ENCODE results near the gene TMEM259. TPM values are rescaled to one million over a fixed set of nuclear protein-coding genes. Genes with fewer than 3 reads are reported as not detected.
A peak's percentile ranks its signal among the peaks of the same experiment; 100 is the strongest.
"Not testable (repeated sequence)": the region's sequence is repeated elsewhere in the genome, so short reads cannot be mapped to it uniquely, and the experiment has no call there.

Gene TMEM259
- polyA plus RNA-seq, 3 donors = 92.3 to 145 (median 126) TPM

DNA sequence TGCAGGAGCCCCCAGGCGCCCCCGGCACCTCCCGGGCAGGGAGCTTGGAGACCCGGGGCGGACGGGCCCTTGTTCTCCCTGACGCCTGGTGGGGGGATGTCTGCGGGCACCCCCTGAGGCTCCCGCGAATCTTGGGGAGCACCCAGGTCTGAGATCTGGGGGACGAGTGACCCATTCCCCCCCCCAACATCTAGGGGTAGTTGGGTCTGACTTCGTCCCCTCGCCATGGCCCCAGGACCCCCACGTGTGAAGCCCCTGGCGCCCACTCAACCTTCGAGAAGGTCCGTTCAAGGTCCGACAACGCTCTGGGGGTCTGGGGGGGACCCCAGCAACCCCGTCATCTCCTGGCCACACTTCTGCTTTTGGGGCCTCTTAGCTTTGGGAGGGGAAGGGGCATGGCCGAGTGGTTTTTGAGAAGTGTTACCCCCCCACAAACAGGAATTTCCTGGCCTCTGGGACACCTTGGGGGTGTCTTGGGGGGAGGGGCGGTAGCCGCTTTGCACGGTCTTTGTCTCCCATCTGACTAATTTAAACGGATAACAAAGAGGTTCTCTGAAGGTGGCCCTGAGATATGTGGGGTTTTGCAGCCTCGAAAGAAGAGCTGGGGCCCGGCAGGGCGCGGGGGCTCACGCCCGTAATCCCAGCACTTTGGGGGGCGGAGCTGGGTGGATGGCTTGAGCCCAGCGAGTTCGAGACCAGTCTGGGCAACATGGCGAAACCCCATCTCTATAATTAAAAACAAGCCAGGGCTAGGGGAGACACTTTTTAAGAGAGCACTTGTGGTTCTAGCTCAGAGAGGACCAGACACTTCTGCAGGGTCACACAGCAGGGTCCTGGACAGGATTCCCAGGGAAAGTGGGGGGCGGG is 6.1 kb upstream of the TMEM259 start:
- DNase-seq (ENCODE audit: extremely low read depth in 1 of 11, low read depth in 9 of 11, low spot score in 4 of 11) = no peak

DNA sequence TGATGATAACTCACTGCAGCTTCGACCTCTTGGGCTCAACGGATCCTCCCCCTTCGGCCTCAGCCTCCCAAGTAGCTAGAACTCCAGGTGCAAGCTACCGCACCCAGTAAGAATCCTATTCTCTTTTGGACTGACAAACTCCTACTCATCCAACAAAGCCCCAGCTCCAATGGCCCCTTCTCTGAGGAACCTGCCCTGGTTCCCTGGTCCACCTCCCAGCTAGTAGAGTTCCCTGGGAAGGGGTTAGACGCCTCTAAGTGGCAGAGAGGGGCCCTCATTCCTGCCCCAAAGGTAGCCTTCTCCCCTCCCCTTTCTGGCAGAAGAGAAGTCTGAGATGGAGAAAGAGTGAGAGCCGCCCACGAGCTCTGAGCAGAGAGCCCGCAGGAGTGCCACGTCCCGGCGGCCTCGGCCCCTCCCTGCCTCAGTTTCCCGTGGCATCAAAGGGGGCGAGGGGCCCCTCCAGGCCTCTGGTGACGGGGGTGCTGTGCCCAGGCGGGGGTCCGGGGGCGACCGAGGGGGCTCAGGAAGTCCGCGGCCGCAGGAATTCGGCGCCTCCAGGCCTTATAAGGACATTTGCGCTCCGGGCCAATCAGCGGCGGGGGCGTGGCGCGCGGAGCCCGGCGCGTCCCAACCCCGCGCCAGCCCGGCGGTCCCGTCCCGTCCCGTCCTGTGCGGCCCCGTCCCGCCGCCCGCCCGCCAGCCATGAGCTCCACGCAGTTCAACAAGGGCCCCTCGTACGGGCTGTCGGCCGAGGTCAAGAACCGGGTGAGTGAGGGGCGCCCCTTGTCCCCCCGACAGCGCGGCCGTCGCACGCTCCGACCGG is 5.2 kb upstream of the TMEM259 start, which contains the start of gene CNN2:
Gene CNN2, plus strand, starts transcription at position 649 of the 823 bp plus-strand sequence. Its CDS starts 54 bp downstream, at position 703.
- peak in 8 of 11 donors; percentile 64 to 84 (median 74) for DNase-seq (ENCODE audit: extremely low read depth in 1 of 11, low read depth in 9 of 11, low spot score in 4 of 11)

DNA sequence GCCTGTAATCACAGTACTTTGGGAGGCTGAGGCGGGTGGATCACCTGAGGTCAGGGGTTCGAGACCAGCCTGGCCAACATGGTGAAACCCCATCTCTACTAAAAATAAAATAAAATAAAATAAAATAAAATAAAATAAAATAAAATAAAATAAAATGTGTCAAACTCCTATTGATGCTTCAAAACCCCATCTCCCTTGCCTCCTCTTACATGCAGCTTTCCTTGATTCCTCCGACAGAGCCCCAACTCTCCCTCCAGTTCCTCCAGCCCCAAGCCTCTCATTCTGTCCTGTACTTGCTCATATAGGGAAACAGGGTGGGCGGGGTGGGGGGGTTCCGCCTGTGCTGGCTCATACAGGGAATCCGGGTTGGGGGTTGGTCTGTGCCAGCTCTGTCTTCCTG is 4.2 kb upstream of the TMEM259 start:
- not testable (repeated sequence) for DNase-seq (ENCODE audit: extremely low read depth in 1 of 11, low read depth in 9 of 11, low spot score in 4 of 11)

DNA sequence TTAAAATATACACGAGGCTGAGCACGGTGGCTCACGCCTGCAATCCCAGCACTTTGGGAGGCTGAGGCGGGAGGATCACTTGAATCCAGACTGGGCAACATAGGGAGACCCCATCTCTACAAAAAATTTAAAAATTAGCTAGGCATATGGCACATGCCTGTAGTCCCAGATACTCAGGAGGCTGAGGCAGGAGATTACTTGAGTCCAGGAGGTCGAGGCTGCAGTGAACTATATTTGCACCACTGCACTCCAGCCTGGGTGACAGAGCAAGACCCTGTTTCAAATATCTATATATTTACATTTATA is 2.9 kb upstream of the TMEM259 start:
- not testable (repeated sequence) for DNase-seq (ENCODE audit: extremely low read depth in 1 of 11, low read depth in 9 of 11, low spot score in 4 of 11)

DNA sequence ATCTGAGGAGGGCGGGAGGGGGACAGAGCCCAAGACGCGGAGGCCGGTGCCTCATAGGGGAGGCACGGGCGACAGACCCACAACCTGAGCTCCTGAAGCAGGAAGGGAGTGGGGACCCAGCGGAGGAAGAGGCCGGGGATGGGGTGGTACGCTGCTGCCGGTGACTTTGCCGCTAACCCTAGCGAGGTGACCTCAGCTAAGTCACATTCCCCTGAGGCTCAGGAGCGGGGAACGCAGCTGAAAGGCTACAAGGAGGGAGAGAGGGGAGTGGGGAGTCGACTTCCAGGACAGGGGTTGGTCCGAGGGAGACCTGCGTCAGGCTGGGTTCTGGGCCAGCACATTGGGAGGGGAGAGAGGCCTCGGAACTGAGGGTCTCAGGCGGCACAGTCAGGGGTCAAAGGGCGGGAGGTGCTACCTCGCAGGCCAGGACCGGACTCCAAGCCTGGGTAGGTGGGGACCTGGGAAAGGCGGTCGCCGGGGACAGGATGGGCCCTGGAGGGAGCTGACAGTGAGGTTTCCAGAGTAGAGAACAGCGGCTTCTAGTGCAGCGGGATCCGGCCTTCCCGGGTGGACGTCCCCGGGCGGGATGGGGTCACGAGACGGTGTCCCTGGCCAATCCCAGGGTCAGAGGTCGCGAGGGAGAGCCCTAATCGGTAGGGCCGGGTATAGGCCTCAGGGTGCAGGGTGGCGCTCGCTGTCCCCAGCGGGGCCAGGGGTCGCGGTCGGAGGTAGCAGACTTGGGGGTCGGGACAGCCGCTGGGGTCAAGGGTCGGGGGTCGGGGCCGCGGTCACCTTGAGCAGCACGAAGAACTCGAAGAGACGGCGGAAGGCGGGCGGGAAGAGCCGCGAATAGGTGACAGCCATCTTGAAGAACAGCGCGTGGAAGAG is 699 bp downstream of the TMEM259 start:
- no peak for DNase-seq (ENCODE audit: extremely low read depth in 1 of 11, low read depth in 9 of 11, low spot score in 4 of 11)

DNA sequence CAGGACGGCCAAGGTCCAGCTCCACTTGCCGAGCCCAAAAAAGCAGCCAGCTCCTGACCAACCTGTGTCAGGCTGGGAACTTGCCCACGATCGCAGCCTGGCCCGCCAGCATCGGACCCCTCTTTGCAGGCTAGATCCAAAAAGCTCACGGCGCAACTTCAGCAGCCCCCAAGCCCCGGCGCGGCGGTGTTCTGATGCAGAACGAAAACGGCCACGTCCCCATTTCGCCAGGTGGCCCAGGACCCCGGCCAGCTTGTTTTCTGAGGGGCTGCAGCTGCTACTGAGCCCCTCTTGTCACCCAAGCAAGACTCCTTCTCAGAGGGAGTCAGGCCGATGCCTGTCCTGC is 1.3 kb downstream of the TMEM259 start:
- no peak for DNase-seq (ENCODE audit: extremely low read depth in 1 of 11, low read depth in 9 of 11, low spot score in 4 of 11)

DNA sequence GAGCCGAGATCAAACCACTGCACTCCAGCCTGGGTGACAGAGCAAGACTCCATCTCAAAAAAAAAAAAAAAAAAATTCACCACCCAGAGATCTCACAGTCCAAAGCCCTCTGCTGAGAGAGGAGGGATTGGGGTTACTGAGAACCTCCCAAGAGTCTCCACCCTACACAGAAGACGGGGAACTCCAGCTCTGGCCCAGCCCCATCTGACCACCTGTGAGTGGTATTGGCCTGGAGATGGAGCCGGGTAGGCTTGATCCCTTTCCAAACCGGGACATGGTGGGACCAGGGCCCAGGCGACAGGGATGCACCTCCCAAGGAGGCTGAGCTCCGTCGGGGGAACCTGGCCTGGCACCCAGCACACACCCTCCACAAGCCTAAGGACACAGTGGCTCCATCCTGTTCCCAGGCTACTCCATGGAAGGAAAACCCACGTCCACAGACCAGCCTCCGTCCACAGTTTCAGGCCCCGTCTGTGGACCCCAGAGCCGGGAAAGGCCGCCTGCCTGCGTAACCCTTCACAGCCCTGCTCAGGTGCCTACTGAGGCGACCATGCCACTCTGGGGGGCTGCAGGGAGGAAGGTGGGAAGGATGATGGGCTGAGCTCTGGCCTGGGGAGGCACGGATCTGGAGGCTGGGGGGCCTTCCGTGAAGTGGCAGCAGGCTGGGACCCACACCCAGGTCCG is 1.8 kb downstream of the TMEM259 start:
- no peak for DNase-seq (ENCODE audit: extremely low read depth in 1 of 11, low read depth in 9 of 11, low spot score in 4 of 11)

DNA sequence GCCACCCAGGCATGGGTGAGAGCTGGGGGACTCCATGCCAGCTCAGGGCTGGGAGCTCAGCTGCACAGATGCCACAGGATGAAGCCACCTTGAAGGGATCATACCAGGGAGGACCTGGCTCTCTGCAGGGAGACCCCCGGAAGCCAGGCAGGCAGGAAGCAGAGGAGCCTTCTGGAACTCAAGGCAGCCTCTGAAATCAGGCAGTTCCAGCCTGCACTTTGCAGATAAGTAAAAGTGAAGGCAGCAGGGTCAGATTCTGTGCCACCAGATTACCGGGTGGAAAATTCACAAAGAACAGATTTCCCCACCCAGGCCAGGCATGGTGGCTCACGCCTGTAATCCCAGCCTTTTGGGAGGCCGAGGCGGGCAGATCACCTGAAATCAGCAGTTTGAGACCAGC is 2.5 kb downstream of the TMEM259 start:
- no peak for DNase-seq (ENCODE audit: extremely low read depth in 1 of 11, low read depth in 9 of 11, low spot score in 4 of 11)

DNA sequence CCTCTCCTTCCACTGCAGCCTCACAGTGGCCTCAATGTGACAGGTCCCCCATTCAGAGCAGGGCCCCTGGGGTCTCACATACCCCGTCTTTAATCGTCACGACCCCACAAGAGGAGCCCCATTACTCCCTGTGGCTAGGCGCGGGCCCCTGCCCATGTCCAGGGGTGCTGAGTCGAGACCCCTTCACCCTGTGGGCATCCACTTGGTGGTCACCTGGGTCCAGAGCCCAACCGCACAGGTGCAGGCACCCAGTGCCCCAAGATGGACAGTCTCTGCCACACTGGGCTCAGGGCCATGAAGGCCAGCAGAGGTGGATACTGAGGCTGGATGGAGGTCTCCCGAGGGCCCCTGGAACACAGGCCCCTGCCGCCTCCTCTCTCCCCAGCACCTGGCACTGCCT is 3.0 kb downstream of the TMEM259 start:
- DNase-seq (ENCODE audit: extremely low read depth in 1 of 11, low read depth in 9 of 11, low spot score in 4 of 11) = no peak

DNA sequence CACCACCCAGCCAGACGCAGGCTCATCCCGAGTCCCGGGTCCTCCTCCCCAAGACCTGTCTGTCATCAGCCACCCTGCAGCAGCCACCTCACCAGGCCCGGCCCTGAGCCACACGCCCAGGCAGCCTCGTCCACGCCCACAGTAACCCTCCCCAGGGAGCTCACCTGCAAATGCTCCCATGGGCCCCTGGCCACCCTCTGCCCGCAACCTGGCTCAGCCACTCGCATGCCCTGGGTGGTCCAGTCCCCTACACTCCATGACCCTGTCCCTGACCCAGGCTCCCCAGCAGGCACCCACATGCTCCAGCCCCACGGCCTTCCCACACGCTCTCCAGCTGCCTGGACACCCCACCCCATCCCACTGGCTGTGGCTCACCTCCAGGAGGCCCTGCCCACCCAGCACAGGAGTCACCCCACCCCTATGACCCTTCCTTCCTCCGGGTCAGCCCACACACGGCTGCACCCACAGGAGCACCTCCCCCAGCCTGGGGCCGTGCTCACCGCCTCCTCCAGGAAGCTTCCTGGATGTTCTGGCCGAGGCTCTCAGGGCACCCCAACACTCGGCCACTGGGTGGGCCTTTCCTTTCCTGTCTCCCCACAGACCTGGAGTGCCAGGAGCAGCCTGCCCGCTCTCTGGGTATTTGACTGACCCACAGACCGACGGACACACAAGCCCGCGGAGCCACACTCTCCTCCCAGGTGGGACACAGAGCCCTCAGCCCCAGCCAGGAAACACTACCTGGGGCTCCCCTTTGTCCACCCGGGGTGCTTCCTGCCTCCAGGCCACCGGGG is 3.6 kb downstream of the TMEM259 start:
- DNase-seq (ENCODE audit: extremely low read depth in 1 of 11, low read depth in 9 of 11, low spot score in 4 of 11) = no peak

DNA sequence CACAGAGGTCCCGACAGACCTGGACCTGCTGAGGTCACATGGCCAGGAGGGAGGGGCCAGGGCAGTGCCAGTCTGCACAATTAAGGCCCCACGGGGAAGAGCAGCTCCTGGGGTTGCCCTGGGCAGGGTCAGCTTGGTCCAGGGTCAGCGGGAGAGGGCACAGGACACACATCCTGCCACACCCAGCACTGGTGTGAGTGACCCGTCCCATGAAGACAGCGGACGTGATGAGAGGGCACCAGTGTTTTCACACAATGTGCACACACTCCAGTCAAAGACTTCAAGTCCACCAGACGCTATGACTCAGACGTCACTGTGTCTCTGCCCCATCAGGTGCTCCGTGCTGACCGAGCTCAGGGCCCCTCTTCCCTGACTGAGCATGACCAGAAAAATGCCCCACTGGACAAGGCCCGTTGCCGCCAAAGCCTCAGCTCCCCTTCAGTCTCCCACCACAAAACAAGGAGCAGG is 4.2 kb downstream of the TMEM259 start:
- DNase-seq (ENCODE audit: extremely low read depth in 1 of 11, low read depth in 9 of 11, low spot score in 4 of 11) = no peak

DNA sequence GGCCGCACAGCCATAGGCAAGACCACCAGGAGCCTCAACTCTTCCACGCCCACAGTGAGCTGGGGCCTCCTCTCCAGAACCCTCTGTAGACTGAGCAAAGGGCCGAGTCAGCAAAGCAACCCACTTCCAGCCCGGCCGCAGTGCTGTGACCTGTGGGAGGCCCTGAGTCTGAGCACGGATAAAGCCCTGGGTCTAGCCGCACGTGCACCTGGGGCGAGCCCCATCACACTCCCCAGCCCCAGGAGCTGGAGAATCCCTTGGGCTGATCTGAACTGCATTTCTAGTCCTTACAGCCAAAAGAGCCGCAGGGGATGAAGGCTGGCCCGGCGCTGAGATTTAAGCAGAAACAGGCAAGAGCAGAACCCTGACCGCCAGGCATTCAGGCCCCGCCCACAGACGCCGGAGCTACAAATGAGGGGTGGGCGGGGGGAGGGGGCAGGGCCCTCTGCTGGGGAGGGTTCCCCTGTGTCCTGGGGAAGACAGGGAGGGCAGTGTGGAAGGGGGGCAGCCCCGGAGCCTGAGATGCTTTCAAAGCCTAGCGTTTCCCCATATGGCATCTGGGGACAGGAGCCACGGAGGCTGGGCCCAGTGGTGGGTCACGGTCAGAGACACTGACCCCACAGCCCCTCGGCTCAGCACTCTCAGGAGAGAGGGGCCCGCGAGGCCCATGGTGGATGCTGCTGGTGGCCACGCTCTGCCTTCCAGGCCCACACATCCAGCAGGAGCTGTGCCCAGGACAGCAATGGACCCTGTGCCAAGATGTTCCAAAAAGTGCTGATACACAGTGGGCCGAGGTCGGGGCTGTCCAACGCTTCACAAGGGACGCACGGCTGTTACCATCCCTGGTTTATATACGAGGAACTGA is 4.9 kb downstream of the TMEM259 start:
- DNase-seq (ENCODE audit: extremely low read depth in 1 of 11, low read depth in 9 of 11, low spot score in 4 of 11) = no peak

DNA sequence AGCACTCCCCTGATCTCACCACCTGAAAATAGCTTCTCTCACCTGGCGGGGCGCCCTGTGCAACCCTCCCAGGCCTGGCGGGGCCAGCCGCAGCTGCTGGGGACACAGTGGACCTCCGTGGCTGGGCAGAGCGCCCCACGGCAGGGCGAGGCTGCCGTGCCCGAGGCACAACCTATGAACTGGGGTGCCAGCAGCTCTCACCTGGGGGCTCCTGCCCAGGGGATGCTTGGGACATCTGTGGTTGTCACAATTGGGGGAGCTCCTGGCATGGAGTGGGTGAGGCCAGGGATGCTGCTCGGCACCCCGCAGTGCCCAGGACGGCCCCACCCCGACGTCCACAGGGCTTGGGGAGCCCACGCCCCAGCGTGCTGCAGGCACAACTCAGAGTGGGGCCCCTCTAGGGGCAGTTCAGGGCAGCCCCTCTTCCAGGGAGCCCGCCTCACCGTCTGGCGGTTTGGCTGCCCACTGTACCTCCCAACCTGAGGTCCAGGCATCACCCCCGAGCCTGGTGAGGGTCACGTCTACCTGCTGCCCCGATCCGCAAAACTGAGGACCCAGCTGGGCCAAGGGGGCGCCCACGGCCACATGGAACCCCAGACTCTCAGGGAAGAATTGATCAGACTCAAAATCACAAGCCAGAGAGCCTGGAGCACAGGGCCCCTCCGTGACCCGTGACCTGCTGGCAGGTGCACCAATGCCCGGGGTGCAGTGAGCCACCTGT is 5.7 kb downstream of the TMEM259 start:
- DNase-seq (ENCODE audit: extremely low read depth in 1 of 11, low read depth in 9 of 11, low spot score in 4 of 11) = no peak

DNA sequence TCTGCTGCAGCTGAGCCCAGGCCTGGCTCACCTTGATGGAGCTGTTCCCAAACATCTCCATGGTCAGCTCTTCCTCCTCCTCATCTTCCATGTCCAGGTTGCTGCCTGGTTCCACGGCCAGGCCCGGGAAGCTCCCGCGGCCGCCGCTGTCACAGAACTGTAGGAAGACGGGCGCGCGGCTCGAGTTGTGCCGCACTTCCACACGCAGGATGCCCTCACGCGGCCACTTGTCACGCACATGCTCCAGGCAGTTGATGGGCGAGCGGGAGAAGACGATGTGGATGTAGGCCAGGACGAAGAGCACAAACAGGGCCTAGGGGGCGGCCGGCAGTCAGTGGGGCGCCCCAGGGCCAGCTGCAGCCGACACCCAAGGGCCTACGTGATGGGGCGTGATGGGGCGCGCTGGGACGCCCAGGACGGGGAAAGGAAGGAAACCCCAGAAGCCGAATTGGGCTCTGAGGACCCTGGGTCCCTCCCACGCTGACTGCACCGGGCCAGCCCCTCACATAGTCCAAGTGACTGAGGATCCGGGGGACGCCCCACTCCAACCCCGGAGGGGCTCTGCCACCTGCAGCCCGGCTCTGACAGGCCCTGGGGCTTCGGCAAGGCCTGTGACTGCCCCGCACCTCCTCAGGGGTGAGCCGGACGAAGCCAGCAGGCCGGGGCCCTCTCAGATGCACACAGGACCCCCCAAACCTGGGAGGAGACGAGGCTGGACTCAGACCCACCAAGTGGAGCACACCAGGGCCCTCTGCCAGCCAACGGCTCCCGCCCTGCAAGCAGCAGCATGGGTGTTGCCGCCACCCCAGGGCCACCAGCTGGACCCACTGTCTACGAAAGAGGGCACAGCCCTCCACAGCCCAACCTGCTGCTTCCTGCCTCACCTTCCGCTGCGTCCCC is 6.5 kb downstream of the TMEM259 start:
- no peak for DNase-seq (ENCODE audit: extremely low read depth in 1 of 11, low read depth in 9 of 11, low spot score in 4 of 11)

DNA sequence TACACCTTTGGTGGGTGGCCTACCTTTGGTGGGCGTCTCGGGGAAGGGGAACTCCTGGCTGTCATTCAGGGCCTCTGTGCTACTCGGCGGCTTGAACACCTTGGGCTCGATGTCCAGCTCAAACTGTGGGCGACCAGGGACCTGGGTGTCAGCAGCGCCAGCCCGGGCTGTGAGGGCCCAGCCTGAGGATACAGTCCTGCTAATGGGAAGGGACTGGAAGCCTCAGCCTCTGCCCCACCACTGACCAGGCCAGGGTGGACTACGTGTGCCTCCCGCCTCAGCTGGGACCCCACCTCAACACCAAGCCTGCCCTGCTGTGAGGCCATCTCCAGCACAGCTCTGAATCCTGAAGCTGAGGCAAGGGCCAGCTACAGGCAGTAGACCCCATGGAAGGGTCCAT is 7.7 kb downstream of the TMEM259 start:
- no peak for DNase-seq (ENCODE audit: extremely low read depth in 1 of 11, low read depth in 9 of 11, low spot score in 4 of 11)

DNA sequence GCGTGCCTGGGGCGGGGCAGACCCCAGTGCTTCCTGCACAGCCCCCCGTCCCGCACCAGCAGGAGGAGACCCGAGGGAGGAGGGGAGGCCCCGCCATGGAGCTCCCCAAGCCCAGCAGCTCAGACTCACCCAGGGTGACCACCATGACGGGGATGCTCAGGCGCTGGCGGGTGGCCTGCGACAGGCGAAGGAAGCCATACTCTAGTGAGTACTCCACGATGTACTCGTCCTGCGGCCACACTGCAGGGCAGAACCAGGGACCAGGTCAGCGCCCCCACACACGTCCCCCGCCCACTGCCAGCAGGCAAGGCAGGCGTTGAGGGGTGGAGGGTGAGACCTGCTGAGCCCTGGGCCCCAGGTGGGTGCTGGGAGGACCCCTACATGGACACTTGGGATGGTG is 8.6 kb downstream of the TMEM259 start:
- no peak for DNase-seq (ENCODE audit: extremely low read depth in 1 of 11, low read depth in 9 of 11, low spot score in 4 of 11)
